Ascending aorta (tissue), 2 donors: Measurements from ENCODE around the gene NUBPL. TPM values are rescaled to one million over a fixed set of nuclear protein-coding genes. Genes with fewer than 3 reads are reported as not detected.

Experiments
- DNase-seq, 2 donors: peaks; one replicate each; pipeline ENCODE4 v3.0.0-alpha.2; 2019; ENCODE audit warnings: low spot score in 2 of 2
- H3K27ac ChIP-seq, 2 donors: fragments of 200-600 bp; sonication (generic); one replicate each; pipeline ENCODE4 v1.5.1; 2016 to 2017; ENCODE audit warnings: mild to moderate bottlenecking in 1 of 2
- H3K27me3 ChIP-seq: fragments of 200-600 bp; sonication (generic); one replicate; pipeline ENCODE4 v1.5.1; 2017
- H3K36me3 ChIP-seq, 2 donors: fragments of 200-600 bp; sonication (generic); one replicate each; pipeline ENCODE4 v1.5.1; 2016
- H3K4me1 ChIP-seq, 2 donors: fragments of 200-600 bp; sonication (generic); one replicate each; pipeline ENCODE4 v1.5.1; 2016 to 2017; ENCODE audit warnings: mild to moderate bottlenecking in 1 of 2
- H3K4me3 ChIP-seq, 2 donors: fragments of 200-600 bp; sonication (generic); one replicate each; pipeline ENCODE4 v1.5.1; 2016 to 2017; ENCODE audit warnings: mild to moderate bottlenecking in 1 of 2
- H3K9me3 ChIP-seq, 2 donors: fragments of 200-600 bp; sonication (generic); one replicate each; pipeline ENCODE4 v1.5.1; 2016
- CTCF ChIP-seq, 3 experiments: fragments of 200-600 bp in 2 of 3; fragments of 450-650 bp in 1 of 3; sonication (generic) in 2 of 3; IDR thresholded peaks; one replicate each; pipeline ENCODE4 v1.5.1; 2016 to 2019; ENCODE audit warnings: antibody characterized with exemption in 3 of 3, mild to moderate bottlenecking in 1 of 3, moderate library complexity in 1 of 3
- intact Hi-C: fragments of 100-400 bp; cut with DNase I; formaldehyde crosslinking; loops from one replicate; pipeline ENCODE4 v1.15.1; 2023
- total RNA-seq: library from RNA; depleted of rRNA; stranded (reverse); fragments of >200 nt; gene quantifications from one replicate; pipeline ENCODE4 v1.1.0, GENCODE V29; 2016

Gene NUBPL
- total RNA-seq, 1 donor from 2014 or later: 1.7 TPM

- no peaks in the 10 kb centered on the region for H3K9me3 ChIP-seq
- no peak for TF ChIP-seq CTCF (IDR thresholded peaks at IDR 0.05)
- no peak for DNase-seq
- intact Hi-C loops: no loop called here
- H3K4me3 ChIP-seq: no peak overlapping the region
- no peaks in the 10 kb centered on the region for H3K27me3 ChIP-seq
- no peaks in the 10 kb centered on the region for H3K36me3 ChIP-seq
- H3K4me1 ChIP-seq: no peaks in the 10 kb centered on the region
- no peak overlapping the region for H3K27ac ChIP-seq
Measured at GRCh38 chr14:31893221-31893757, 332.1 kb downstream of the NUBPL start.

- TF ChIP-seq CTCF (IDR thresholded peaks at IDR 0.05): no peak
- intact Hi-C loops: no loop called here
- Histone ChIP-seq H3K27ac (no peak overlapping the region), H3K4me3 (no peak overlapping the region), H3K27me3 (no peaks in the 10 kb centered on the region), H3K9me3 (no peaks in the 10 kb centered on the region), H3K36me3 (no peaks in the 10 kb centered on the region), H3K4me1 (no peaks in the 10 kb centered on the region)
- no peak for DNase-seq
Measured at GRCh38 chr14:31894351-31894750, 333.1 kb downstream of the NUBPL start.

- DNase-seq: no peak
- Histone ChIP-seq H3K27ac (no peak overlapping the region), H3K27me3 (no peaks in the 10 kb centered on the region), H3K36me3 (no peaks in the 10 kb centered on the region), H3K4me3 (no peak overlapping the region), H3K4me1 (no peaks in the 10 kb centered on the region), H3K9me3 (no peaks in the 10 kb centered on the region)
- TF ChIP-seq CTCF (IDR thresholded peaks at IDR 0.05): no peak
- intact Hi-C loops: no loop called here
Measured at GRCh38 chr14:31895206-31895605, 334.0 kb downstream of the NUBPL start.

GRCh38 chr14:31895646-31896045 is 334.4 kb downstream of the NUBPL start:
- intact Hi-C loops: no loop called here
- Histone ChIP-seq H3K27ac (no peak overlapping the region), H3K9me3 (no peaks in the 10 kb centered on the region), H3K4me3 (no peak overlapping the region), H3K4me1 (no peaks in the 10 kb centered on the region), H3K36me3 (no peaks in the 10 kb centered on the region), H3K27me3 (no peaks in the 10 kb centered on the region)
- no peak for DNase-seq
- no peak for TF ChIP-seq CTCF (IDR thresholded peaks at IDR 0.05)

- Histone ChIP-seq H3K4me3 (no peak overlapping the region), H3K4me1 (no peaks in the 10 kb centered on the region), H3K9me3 (no peaks in the 10 kb centered on the region), H3K27me3 (no peaks in the 10 kb centered on the region), H3K36me3 (no peaks in the 10 kb centered on the region), H3K27ac (no peak overlapping the region)
- intact Hi-C loops: no loop called here
- no peak for TF ChIP-seq CTCF (IDR thresholded peaks at IDR 0.05)
- no peak for DNase-seq
Measured at GRCh38 chr14:31897581-31898186, 336.5 kb downstream of the NUBPL start.
